ENCODE measurements around the gene ASF1A. TPM values are rescaled to one million over a fixed set of nuclear protein-coding genes. Genes with fewer than 3 reads are reported as not detected.

Gene ASF1A
- total and polyA plus RNA-seq, 2 of the 13 experiments (the other 11 are each of a cell fraction or from before 2014, with no cell fraction given): 14.5 to 49.9 TPM

DNA sequence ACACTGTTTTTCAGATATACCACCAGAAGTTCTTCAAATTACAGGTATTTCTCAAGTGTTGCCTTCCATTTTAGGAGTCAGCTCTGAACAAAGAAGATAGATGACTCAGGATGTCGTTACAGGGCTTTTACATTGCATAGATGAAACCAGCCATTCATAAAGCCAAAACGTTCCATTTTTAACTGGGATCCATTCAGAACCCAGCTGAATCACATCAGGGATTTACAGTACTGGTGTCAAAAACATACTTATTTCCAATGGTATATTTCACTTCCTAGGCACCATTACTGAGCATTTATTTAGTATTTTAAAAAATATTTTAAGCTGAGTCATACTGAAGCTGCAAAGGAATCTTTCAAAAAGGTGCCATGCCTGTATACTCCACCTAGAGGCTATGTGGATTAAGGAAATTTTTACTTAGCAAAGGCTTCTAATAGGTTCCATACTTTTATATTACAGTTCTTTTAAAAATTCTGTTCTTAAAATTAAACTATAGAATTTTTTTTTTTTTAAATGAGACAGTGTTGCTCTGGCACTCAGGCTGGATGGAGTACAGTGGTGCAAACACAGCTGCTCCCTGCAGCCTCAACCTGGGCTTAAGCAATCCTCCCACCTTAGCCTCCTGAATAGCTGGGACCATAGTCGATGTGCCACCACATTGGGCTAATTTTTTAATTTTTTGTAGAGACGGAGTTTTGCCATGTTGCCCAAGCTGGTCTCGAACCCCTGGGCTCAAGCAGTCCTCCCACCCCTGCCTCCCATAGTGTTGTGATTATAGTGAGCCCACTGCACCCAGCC, 2.6 kb downstream of the ASF1A start (continued):
- TF ChIP-seq, protein P1, sequence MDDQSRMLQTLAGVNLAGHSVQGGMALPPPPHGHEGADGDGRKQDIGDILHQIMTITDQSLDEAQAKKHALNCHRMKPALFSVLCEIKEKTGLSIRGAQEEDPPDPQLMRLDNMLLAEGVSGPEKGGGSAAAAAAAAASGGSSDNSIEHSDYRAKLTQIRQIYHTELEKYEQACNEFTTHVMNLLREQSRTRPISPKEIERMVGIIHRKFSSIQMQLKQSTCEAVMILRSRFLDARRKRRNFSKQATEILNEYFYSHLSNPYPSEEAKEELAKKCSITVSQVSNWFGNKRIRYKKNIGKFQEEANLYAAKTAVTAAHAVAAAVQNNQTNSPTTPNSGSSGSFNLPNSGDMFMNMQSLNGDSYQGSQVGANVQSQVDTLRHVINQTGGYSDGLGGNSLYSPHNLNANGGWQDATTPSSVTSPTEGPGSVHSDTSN (CRISPR knock-in tag; IDR thresholded peaks at IDR 0.05; ENCODE audit: borderline replicate concordance): no peak
- peak; percentile 79 for TF ChIP-seq MAFF (IDR thresholded peaks at IDR 0.05; ENCODE audit: low read depth, low read length)
- TF ChIP-seq ZBTB20 (CRISPR knock-in tag; IDR thresholded peaks at IDR 0.05; ENCODE audit: borderline replicate concordance, low read depth): no peak
- TF ChIP-seq CAMTA2 (CRISPR knock-in tag; IDR thresholded peaks at IDR 0.05; ENCODE audit: borderline replicate concordance): no peak
- no peak for TF ChIP-seq PLRG1 (conservative IDR thresholded peaks at IDR 0.05)
- no peak for TF ChIP-seq ZNF724P (CRISPR knock-in tag; IDR thresholded peaks at IDR 0.05; ENCODE audit: borderline replicate concordance)
- 0 out of 2 replicates have a peak, but pooled peaks have one; percentile 10 for TF ChIP-seq RXRB (CRISPR knock-in tag; IDR thresholded peaks at IDR 0.05; ENCODE audit: borderline replicate concordance)
- TF ChIP-seq ATF7-NPFF (CRISPR knock-in tag; IDR thresholded peaks at IDR 0.05; ENCODE audit: low read depth): no peak
- no peak for TF ChIP-seq RARG (CRISPR knock-in tag; IDR thresholded peaks at IDR 0.05; ENCODE audit: low read depth)
- no peak for TF ChIP-seq NFIB (CRISPR knock-in tag; IDR thresholded peaks at IDR 0.05; ENCODE audit: borderline replicate concordance)
- TF ChIP-seq MAFG (CRISPR knock-in tag; IDR thresholded peaks at IDR 0.05): peak; percentile 89
- no peak for TF ChIP-seq ZNF776 (CRISPR knock-in tag; IDR thresholded peaks at IDR 0.05)
- no peak for TF ChIP-seq ZNF781 (CRISPR knock-in tag; IDR thresholded peaks at IDR 0.05; ENCODE audit: borderline replicate concordance, not compliant biosample characterization)
- TF ChIP-seq, protein P2, sequence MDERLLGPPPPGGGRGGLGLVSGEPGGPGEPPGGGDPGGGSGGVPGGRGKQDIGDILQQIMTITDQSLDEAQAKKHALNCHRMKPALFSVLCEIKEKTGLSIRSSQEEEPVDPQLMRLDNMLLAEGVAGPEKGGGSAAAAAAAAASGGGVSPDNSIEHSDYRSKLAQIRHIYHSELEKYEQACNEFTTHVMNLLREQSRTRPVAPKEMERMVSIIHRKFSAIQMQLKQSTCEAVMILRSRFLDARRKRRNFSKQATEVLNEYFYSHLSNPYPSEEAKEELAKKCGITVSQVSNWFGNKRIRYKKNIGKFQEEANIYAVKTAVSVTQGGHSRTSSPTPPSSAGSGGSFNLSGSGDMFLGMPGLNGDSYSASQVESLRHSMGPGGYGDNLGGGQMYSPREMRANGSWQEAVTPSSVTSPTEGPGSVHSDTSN (CRISPR knock-in tag; IDR thresholded peaks at IDR 0.05): no peak
